HCT116 (cell line): ENCODE results near the gene TMEM151A. TPM values are rescaled to one million over a fixed set of nuclear protein-coding genes. Genes with fewer than 3 reads are reported as not detected.

Source experiments
- ATAC-seq: fragments of 200-7000 bp; cut with Tn5 transposase; 2 replicates; pipeline ENCODE4 v1.9.1; 2020; ENCODE audit warnings: mild to moderate bottlenecking, moderate library complexity
- BruUV-seq: library from RNA; stranded (reverse); fragments of 400-500 nt; replicated peaks from 2 replicates; lab custom pipeline; 2021; lab: Mats Ljungman, UMichigan
- CTCF ChIA-PET: fragments of 300-600 bp; sonication (Branson Sonifier 250); formaldehyde crosslinking; loops from one replicate; lab custom pipeline; 2021; ENCODE audit warnings: antibody characterized with exemption; lab: Charles Lee
- POLR2A ChIA-PET: fragments of 300-600, 350-600 bp; sonication (Branson Sonifier 250); formaldehyde crosslinking; loops from one replicate; lab custom pipeline; 2021; ENCODE audit warnings: antibody characterized with exemption; lab: Charles Lee
- RAD21 ChIA-PET, 2 experiments: fragments of 300-600 bp; sonication (Branson Sonifier 250); formaldehyde crosslinking; loops; one replicate each; lab custom pipeline; 2023; ENCODE audit warnings: low total read pairs in 2 of 2; ENCODE audit not compliant: uncharacterized antibody in 2 of 2, unreplicated experiment in 2 of 2, low non-redundant PET in 1 of 2; lab: Charles Lee
- DNase-seq: peaks from one replicate; pipeline ENCODE4 v3.0.0-alpha.2; 2010; ENCODE audit warnings: low read depth, low spot score
- H2AFZ ChIP-seq: fragments of 200-600 bp; shearing (Covaris generic), sonication (generic); 2 replicates; pipeline ENCODE4 v1.6.1; 2017; ENCODE audit warnings: low read depth, mixed run types, mixed read lengths, antibody characterized with exemption, low read length; ENCODE audit not compliant: poor library complexity, severe bottlenecking
- H3K27ac ChIP-seq: 2 replicates; pipeline ENCODE4 v1.5.1; 2012; ENCODE audit warnings: low read depth, low read length
- H3K27me3 ChIP-seq: fragments of 200-600 bp; sonication (generic); 2 replicates; pipeline ENCODE4 v1.6.1; 2016; ENCODE audit warnings: mixed run types, low read length, mixed read lengths; ENCODE audit not compliant: insufficient read depth
- H3K36me3 ChIP-seq, 2 experiments: fragments of 200-500 bp in 1 of 2; fragments of 200-600 bp in 1 of 2; sonication (Bioruptor generic) in 1 of 2; sonication (generic) in 1 of 2; 2 replicates each; pipeline versions ENCODE4 v1.5.1 to v1.6.1; 2014 to 2016; ENCODE audit warnings: low read length in 2 of 2, inconsistent platforms in 1 of 2, mixed read lengths in 1 of 2, mixed run types in 1 of 2; ENCODE audit not compliant: insufficient read depth in 2 of 2, control insufficient read depth in 1 of 2
- H3K4me1 ChIP-seq, 2 experiments: fragments of 200-600 bp in 1 of 2; sonication (generic) in 1 of 2; 2 replicates each; pipeline versions ENCODE4 v1.5.1 to v1.6.1; 2012 to 2017; ENCODE audit warnings: low read length in 2 of 2, inconsistent platforms in 1 of 2, mild to moderate bottlenecking in 1 of 2, mixed read lengths in 1 of 2, mixed run types in 1 of 2, moderate library complexity in 1 of 2; ENCODE audit not compliant: insufficient read depth in 2 of 2, control insufficient read depth in 1 of 2
- H3K4me2 ChIP-seq: fragments of 200-600 bp; sonication (generic); 2 replicates; pipeline ENCODE4 v1.6.1; 2017; ENCODE audit warnings: mixed run types, low read length, mixed read lengths
- H3K4me3 ChIP-seq, 2 experiments: fragments of 200-600 bp in 1 of 2; sonication (generic) in 1 of 2; replicated peaks in 1 of 2; 2 replicates each; pipeline ENCODE4 v1.5.1; 2011 to 2016; ENCODE audit warnings: low read length in 2 of 2, control low read depth in 1 of 2, low read depth in 1 of 2, mild to moderate bottlenecking in 1 of 2, mixed read lengths in 1 of 2, mixed run types in 1 of 2
- H3K79me2 ChIP-seq: fragments of 200-600 bp; sonication (generic); 2 replicates; pipeline ENCODE4 v1.6.1; 2017; ENCODE audit warnings: mild to moderate bottlenecking, mixed run types, low read length, moderate library complexity, mixed read lengths; ENCODE audit not compliant: insufficient read depth
- H3K9ac ChIP-seq: fragments of 200-600 bp; sonication (generic); 2 replicates; pipeline ENCODE4 v1.6.1; 2016; ENCODE audit warnings: low read length, mixed read lengths
- H3K9me2 ChIP-seq: fragments of 200-600 bp; sonication (generic), shearing (Covaris generic); 2 replicates; pipeline ENCODE4 v1.6.1; 2017; ENCODE audit warnings: mixed run types, mild to moderate bottlenecking, moderate library complexity; ENCODE audit not compliant: insufficient read depth
- H3K9me3 ChIP-seq, 2 experiments: fragments of 200-500 bp in 1 of 2; fragments of 200-600 bp in 1 of 2; sonication (Bioruptor generic) in 1 of 2; sonication (generic) in 1 of 2; 2 replicates each; pipeline ENCODE4 v1.6.1; 2014 to 2017; ENCODE audit warnings: low read length in 2 of 2, mixed read lengths in 2 of 2, inconsistent platforms in 1 of 2, low read depth in 1 of 2, mild to moderate bottlenecking in 1 of 2, mixed run types in 1 of 2, moderate library complexity in 1 of 2; ENCODE audit not compliant: control insufficient read depth in 1 of 2, insufficient read depth in 1 of 2
- H4K20me1 ChIP-seq: fragments of 200-600 bp; sonication (generic), shearing (Covaris generic); 2 replicates; pipeline ENCODE4 v1.6.1; 2017; ENCODE audit warnings: mixed run types, mild to moderate bottlenecking, moderate library complexity; ENCODE audit not compliant: insufficient read depth
- ATF3 ChIP-seq: IDR thresholded peaks from 2 replicates; pipeline ENCODE4 v1.6.1; 2012
- CEBPB ChIP-seq: IDR thresholded peaks from 2 replicates; pipeline ENCODE4 v1.6.1; 2012; ENCODE audit warnings: low read depth
- EGR1 ChIP-seq: IDR thresholded peaks from 2 replicates; pipeline ENCODE4 v1.6.1; 2012; ENCODE audit warnings: low read depth
- ELF1 ChIP-seq: IDR thresholded peaks from 2 replicates; pipeline ENCODE4 v1.6.1; 2012; ENCODE audit warnings: low read depth, borderline replicate concordance
- EZH2 ChIP-seq: fragments of 200-600 bp; sonication (generic); IDR thresholded peaks from 2 replicates; pipeline ENCODE4 v1.6.1; 2017; ENCODE audit warnings: antibody characterized with exemption, mixed run types
- JUND ChIP-seq: IDR thresholded peaks from 2 replicates; pipeline ENCODE4 v1.6.1; 2012
- POLR2A ChIP-seq: IDR thresholded peaks from 2 replicates; pipeline ENCODE4 v1.7.0; 2011; ENCODE audit warnings: borderline replicate concordance; ENCODE audit not compliant: insufficient read depth, insufficient read length; ENCODE audit errors: extremely low read depth
- POLR2AphosphoS5 ChIP-seq: IDR thresholded peaks from 2 replicates; pipeline ENCODE4 v1.6.1; 2011; ENCODE audit warnings: mild to moderate bottlenecking, low read depth, low read length, moderate library complexity
- SIN3A ChIP-seq: IDR thresholded peaks from 2 replicates; pipeline ENCODE4 v1.6.1; 2012; ENCODE audit warnings: low read depth
- SRF ChIP-seq: IDR thresholded peaks from 2 replicates; pipeline ENCODE4 v1.6.1; 2012; ENCODE audit warnings: low read depth
- YY1 ChIP-seq: IDR thresholded peaks from 2 replicates; pipeline ENCODE4 v1.6.1; 2011; ENCODE audit warnings: low read length, low read depth, moderate library complexity, mild to moderate bottlenecking; ENCODE audit not compliant: insufficient replicate concordance; ENCODE audit errors: extremely low read depth
- ZFX ChIP-seq: fragments of 450-650 bp; IDR thresholded peaks from 2 replicates; pipeline ENCODE4 v1.6.1; 2017
- intact Hi-C: fragments of 100-400 bp; cut with micrococcal nuclease; formaldehyde crosslinking; loops from 2 replicates; pipeline ENCODE4 v1.10.0; 2022
- total RNA-seq: library from RNA; stranded (reverse); gene quantifications from one replicate; pipeline ENCODE4 v1.2.1, GENCODE V29; 2021; ENCODE audit not compliant: unreplicated experiment
- TF ChIP-seq, protein P1 (sequence below): IDR thresholded peaks from 2 replicates; pipeline ENCODE4 v1.6.1; 2012; ENCODE audit warnings: low read depth
- TF ChIP-seq, protein P2 (sequence below): IDR thresholded peaks from 2 replicates; pipeline ENCODE4 v1.6.1; 2012

Gene TMEM151A
- total RNA-seq, 1 experiment from 2014 or later, result 5.9 TPM

- ChIA-PET POLR2A (no interaction called here), RAD21 (no interaction called here), CTCF (interaction anchor here (0.7 kb wide), 1 partner anchor 21 kb away, joined by 3 read pairs; no protein-coding TSS in a partner anchor)
- Histone ChIP-seq H3K27ac (no peak overlapping the region), H3K4me1 (peaks cover 21 to 49% of the 10 kb centered on the region in 2 experiments), H4K20me1 (no peaks in the 10 kb centered on the region), H3K4me3 (no peak overlapping the region), H3K27me3 (no peaks in the 10 kb centered on the region), H3K9me2 (no peaks in the 10 kb centered on the region)
- no peak for DNase-seq
- intact Hi-C loops, result no loop called here
- TF ChIP-seq EGR1 (no peak), EZH2 (no peak), SIN3A (no peak), YY1 (no peak), POLR2A (no peak), ZFX (no peak), POLR2AphosphoS5 (no peak), ELF1 (no peak), SRF (no peak), CEBPB (no peak), JUND (no peak), ATF3 (no peak)
- TF ChIP-seq, protein P1, sequence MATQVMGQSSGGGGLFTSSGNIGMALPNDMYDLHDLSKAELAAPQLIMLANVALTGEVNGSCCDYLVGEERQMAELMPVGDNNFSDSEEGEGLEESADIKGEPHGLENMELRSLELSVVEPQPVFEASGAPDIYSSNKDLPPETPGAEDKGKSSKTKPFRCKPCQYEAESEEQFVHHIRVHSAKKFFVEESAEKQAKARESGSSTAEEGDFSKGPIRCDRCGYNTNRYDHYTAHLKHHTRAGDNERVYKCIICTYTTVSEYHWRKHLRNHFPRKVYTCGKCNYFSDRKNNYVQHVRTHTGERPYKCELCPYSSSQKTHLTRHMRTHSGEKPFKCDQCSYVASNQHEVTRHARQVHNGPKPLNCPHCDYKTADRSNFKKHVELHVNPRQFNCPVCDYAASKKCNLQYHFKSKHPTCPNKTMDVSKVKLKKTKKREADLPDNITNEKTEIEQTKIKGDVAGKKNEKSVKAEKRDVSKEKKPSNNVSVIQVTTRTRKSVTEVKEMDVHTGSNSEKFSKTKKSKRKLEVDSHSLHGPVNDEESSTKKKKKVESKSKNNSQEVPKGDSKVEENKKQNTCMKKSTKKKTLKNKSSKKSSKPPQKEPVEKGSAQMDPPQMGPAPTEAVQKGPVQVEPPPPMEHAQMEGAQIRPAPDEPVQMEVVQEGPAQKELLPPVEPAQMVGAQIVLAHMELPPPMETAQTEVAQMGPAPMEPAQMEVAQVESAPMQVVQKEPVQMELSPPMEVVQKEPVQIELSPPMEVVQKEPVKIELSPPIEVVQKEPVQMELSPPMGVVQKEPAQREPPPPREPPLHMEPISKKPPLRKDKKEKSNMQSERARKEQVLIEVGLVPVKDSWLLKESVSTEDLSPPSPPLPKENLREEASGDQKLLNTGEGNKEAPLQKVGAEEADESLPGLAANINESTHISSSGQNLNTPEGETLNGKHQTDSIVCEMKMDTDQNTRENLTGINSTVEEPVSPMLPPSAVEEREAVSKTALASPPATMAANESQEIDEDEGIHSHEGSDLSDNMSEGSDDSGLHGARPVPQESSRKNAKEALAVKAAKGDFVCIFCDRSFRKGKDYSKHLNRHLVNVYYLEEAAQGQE, result no peak
- TF ChIP-seq, protein P2, sequence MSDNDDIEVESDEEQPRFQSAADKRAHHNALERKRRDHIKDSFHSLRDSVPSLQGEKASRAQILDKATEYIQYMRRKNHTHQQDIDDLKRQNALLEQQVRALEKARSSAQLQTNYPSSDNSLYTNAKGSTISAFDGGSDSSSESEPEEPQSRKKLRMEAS, result no peak
- TF ChIP-seq, all 23 proteins: peak for 0
- no peak for ATAC-seq
- peaks cover 16% of the 10 kb centered on the region; the same call in 1 of the 2 replicates for H3K79me2 ChIP-seq
- no peak overlapping the region for H2AFZ ChIP-seq
- no TSS peak for BruUV-seq
- H3K36me3 ChIP-seq, result peaks cover 3 to 16% of the 10 kb centered on the region in 2 experiments; a peak in 3 of 4 replicates
- no peak overlapping the region for H3K9ac ChIP-seq
- H3K9me3 ChIP-seq, result no peaks in the 10 kb centered on the region
- H3K4me2 ChIP-seq, result no peak overlapping the region
Observed at GRCh38 chr11:66333220-66333877, 41.7 kb downstream of the TMEM151A start.
